ENCODE data around the gene MST1.

The MST1 gene

DNA sequence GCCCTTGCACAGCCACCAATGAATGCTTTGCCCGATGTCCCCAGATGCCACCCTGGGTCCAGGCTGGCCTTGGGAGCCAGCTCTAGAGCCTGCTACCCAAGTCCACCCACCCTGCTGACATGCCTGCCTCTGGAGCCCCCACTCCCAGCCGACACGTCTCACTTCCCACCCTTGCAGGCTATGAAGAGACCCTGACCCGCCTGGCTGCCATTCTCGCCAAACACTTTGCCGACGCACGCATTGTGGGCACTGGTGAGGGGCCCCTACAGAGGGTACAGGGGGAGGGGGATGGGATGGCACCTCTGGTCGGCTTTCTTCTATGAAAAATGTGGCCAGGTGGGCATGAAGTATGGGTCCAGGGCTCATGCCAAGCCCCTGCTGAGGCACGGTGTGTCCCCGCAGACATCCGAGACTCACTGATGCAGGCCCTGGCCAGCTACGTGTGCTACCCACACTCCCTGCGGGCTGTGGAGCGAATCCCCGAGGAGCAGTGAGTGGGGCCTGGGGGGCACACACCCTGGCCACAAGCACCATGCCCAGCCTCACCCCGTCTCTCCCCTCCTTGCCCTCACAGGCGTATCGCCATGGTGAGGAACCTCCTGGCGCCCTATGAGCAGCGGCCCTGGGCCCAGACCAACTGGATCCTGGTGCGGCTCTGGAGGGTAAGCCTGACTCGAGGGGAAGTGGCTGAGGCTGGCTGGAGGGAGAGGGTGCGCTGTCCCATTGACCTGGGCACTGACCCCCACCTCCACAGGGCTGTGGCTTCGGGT lies 24.2 kb upstream of the MST1 start:
- ChIA-PET POLR2A (no interaction called here), CTCF (no interaction called here)
- H3K4me3 ChIP-seq (ENCODE audit: low read depth, low read length): no peak overlapping the region
- peaks cover 0 to 58% of the 10 kb centered on the region in 2 experiments; a peak in 2 of 3 replicates for H3K36me3 ChIP-seq (ENCODE audit: control insufficient read depth in 2 of 2, insufficient read depth in 1 of 2, low read length in 2 of 2)
- TF ChIP-seq GLIS2 (tag by site-specific recombination; IDR thresholded peaks at IDR 0.05) (no peak), ZNF560 (tag by site-specific recombination; IDR thresholded peaks at IDR 0.05; ENCODE audit: borderline replicate concordance) (no peak), ZNF555 (tag by site-specific recombination; conservative IDR thresholded peaks at IDR 0.05) (no peak), ZNF211 (tag by site-specific recombination; IDR thresholded peaks at IDR 0.05; ENCODE audit: low read depth) (no peak), SALL2 (tag by site-specific recombination; IDR thresholded peaks at IDR 0.05; ENCODE audit: borderline replicate concordance) (no peak), ZNF544 (tag by site-specific recombination; IDR thresholded peaks at IDR 0.05) (no peak), ZNF157 (tag by site-specific recombination; IDR thresholded peaks at IDR 0.05) (no peak), ZNF280C (tag by site-specific recombination; IDR thresholded peaks at IDR 0.05) (no peak), KLF16 (tag by site-specific recombination; IDR thresholded peaks at IDR 0.05) (no peak), ZNF112 (tag by site-specific recombination; IDR thresholded peaks at IDR 0.05) (no peak), SETDB1 (IDR thresholded peaks at IDR 0.05; ENCODE audit: insufficient read length, low read length) (no peak), ZNF24 (tag by site-specific recombination; IDR thresholded peaks at IDR 0.05) (no peak)
- TF ChIP-seq, protein P1, sequence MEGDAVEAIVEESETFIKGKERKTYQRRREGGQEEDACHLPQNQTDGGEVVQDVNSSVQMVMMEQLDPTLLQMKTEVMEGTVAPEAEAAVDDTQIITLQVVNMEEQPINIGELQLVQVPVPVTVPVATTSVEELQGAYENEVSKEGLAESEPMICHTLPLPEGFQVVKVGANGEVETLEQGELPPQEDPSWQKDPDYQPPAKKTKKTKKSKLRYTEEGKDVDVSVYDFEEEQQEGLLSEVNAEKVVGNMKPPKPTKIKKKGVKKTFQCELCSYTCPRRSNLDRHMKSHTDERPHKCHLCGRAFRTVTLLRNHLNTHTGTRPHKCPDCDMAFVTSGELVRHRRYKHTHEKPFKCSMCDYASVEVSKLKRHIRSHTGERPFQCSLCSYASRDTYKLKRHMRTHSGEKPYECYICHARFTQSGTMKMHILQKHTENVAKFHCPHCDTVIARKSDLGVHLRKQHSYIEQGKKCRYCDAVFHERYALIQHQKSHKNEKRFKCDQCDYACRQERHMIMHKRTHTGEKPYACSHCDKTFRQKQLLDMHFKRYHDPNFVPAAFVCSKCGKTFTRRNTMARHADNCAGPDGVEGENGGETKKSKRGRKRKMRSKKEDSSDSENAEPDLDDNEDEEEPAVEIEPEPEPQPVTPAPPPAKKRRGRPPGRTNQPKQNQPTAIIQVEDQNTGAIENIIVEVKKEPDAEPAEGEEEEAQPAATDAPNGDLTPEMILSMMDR (tag by site-specific recombination; IDR thresholded peaks at IDR 0.05): no peak
- H3K9me3 ChIP-seq (ENCODE audit: control insufficient read depth, insufficient read depth, low read depth, low read length): no peaks in the 10 kb centered on the region
- no peak overlapping the region for H3K27ac ChIP-seq (ENCODE audit: extremely low read depth, low read depth, low read length)
- no peaks in the 10 kb centered on the region for H3K4me1 ChIP-seq (ENCODE audit: control insufficient read depth, insufficient read depth, low read length)

- CTCF ChIA-PET: interaction anchor here (1.1 kb wide), 1 partner anchor 10 kb away, joined by 3 read pairs; no protein-coding TSS in a partner anchor
- H3K4me1 ChIP-seq (ENCODE audit: control insufficient read depth, insufficient read depth, low read length): no peaks in the 10 kb centered on the region
- TF ChIP-seq ELK4 (IDR thresholded peaks at IDR 0.05; ENCODE audit: borderline replicate concordance, low read depth, low read length) (no peak), INSM2 (tag by site-specific recombination; IDR thresholded peaks at IDR 0.05) (no peak), ZNF132 (tag by site-specific recombination; IDR thresholded peaks at IDR 0.05; ENCODE audit: borderline replicate concordance) (no peak), ZNF311 (tag by site-specific recombination; IDR thresholded peaks at IDR 0.05; ENCODE audit: borderline replicate concordance) (no peak), TRIM28 (IDR thresholded peaks at IDR 0.05; ENCODE audit: borderline replicate concordance, low read length) (no peak)
- TF ChIP-seq, protein P2, sequence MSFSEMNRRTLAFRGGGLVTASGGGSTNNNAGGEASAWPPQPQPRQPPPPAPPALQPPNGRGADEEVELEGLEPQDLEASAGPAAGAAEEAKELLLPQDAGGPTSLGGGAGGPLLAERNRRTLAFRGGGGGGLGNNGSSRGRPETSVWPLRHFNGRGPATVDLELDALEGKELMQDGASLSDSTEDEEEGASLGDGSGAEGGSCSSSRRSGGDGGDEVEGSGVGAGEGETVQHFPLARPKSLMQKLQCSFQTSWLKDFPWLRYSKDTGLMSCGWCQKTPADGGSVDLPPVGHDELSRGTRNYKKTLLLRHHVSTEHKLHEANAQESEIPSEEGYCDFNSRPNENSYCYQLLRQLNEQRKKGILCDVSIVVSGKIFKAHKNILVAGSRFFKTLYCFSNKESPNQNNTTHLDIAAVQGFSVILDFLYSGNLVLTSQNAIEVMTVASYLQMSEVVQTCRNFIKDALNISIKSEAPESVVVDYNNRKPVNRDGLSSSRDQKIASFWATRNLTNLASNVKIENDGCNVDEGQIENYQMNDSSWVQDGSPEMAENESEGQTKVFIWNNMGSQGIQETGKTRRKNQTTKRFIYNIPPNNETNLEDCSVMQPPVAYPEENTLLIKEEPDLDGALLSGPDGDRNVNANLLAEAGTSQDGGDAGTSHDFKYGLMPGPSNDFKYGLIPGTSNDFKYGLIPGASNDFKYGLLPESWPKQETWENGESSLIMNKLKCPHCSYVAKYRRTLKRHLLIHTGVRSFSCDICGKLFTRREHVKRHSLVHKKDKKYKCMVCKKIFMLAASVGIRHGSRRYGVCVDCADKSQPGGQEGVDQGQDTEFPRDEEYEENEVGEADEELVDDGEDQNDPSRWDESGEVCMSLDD (tag by site-specific recombination; IDR thresholded peaks at IDR 0.05): no peak
- TF ChIP-seq, protein P3, sequence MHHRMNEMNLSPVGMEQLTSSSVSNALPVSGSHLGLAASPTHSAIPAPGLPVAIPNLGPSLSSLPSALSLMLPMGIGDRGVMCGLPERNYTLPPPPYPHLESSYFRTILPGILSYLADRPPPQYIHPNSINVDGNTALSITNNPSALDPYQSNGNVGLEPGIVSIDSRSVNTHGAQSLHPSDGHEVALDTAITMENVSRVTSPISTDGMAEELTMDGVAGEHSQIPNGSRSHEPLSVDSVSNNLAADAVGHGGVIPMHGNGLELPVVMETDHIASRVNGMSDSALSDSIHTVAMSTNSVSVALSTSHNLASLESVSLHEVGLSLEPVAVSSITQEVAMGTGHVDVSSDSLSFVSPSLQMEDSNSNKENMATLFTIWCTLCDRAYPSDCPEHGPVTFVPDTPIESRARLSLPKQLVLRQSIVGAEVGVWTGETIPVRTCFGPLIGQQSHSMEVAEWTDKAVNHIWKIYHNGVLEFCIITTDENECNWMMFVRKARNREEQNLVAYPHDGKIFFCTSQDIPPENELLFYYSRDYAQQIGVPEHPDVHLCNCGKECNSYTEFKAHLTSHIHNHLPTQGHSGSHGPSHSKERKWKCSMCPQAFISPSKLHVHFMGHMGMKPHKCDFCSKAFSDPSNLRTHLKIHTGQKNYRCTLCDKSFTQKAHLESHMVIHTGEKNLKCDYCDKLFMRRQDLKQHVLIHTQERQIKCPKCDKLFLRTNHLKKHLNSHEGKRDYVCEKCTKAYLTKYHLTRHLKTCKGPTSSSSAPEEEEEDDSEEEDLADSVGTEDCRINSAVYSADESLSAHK (tag by site-specific recombination; IDR thresholded peaks at IDR 0.05): no peak
Measured at GRCh38 chr3:49712631-49713317, 23.5 kb upstream of the MST1 start.

More at GRCh38 chr3:49712631-49713317, 23.5 kb upstream of the MST1 start:
- Histone ChIP-seq H3K4me3 (ENCODE audit: low read depth, low read length) (no peak overlapping the region), H3K36me3 (ENCODE audit: control insufficient read depth in 2 of 2, insufficient read depth in 1 of 2, low read length in 2 of 2) (peaks cover 0 to 56% of the 10 kb centered on the region in 2 experiments; a peak in 2 of 3 replicates), H3K27ac (ENCODE audit: extremely low read depth, low read depth, low read length) (no peak overlapping the region), H3K9me3 (ENCODE audit: control insufficient read depth, insufficient read depth, low read depth, low read length) (no peaks in the 10 kb centered on the region)
- POLR2A ChIA-PET: no interaction called here

Measured in HEK293 (cell line).